Activated CD4-positive, alpha-beta T cell treated with anti-CD3 and anti-CD28 coated beads, Interleukin-2, amount 50 U/mL, for 48 hours (primary cell): ENCODE results near the gene RPL10A.
A peak's percentile ranks its signal among the peaks of the same experiment; 100 is the strongest.

Source experiments
- DNase-seq, 2 experiments: peaks; one replicate each; pipeline ENCODE4 v3.0.0-alpha.2; 2020

RPL10A gene

DNA sequence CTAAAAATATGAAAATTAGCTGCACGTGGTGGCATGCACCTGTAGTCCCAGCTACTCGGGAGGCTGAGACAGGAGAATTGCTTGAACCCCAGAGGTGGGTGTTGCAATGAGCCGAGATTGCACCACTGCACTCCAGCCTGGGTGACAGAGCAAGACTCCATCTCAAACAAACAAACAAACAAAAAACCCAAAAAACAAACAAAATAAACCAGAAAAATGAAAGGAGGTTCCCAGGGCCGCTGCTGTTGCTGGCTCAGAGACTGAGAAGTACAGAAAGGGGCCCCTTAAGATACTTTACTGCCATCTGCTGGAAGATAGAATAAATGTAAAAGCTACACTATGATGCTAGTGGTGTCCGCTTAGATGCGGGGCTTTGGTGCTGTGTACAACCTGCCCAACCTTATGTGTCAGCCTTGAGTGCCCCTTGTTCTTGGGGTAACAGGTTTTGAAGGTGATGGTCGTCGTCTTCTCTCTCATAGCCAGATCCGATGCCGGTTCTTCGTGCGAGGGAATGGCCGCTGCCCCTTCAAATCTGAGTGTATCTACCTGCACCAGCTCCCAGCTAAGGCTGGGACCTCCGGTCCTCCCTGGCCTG, 18.8 kb upstream of the RPL10A start:
- peak; percentile 20 to 38 for DNase-seq

DNA sequence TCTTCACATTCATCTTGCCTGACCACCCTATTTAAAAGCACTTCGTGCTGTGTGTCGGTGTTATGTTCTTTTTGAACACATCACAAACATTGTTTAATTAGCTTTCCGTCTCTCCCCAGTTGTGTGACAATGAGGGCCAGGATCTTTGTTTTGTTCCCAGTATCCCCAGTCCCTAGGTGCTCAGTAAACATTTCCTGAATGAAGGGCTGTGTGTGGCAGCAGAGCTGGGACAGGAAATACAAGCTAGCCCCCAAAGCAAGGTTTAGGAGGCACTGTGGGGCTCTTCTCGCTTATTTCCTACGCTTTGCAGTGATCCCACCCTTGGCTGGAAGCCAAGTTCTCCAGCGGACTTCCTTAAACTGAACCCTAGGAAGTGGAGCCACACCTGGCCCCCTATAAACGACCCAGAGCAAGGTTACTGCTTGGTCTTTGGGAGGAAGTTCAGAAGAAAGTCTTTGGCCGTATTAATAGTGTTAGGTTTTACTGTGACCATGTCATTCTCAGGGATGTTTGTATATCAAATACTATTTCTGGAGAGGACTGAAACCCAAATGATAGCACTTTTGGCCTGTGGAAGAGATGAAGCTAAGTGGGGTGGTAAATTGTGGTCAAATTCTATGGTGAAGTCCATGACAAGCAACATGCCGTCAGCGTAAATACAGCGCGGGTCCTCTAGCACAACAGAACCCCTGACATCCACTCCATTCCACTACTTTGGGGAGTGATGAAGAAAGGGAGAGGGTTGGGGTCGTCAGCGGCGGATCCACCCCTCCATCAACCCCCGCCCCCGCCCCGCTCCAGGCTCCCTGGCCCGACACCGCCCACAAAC, 16.6 kb upstream of the RPL10A start:
- peak in 1 of 2 experiments; percentile 6 for DNase-seq

DNA sequence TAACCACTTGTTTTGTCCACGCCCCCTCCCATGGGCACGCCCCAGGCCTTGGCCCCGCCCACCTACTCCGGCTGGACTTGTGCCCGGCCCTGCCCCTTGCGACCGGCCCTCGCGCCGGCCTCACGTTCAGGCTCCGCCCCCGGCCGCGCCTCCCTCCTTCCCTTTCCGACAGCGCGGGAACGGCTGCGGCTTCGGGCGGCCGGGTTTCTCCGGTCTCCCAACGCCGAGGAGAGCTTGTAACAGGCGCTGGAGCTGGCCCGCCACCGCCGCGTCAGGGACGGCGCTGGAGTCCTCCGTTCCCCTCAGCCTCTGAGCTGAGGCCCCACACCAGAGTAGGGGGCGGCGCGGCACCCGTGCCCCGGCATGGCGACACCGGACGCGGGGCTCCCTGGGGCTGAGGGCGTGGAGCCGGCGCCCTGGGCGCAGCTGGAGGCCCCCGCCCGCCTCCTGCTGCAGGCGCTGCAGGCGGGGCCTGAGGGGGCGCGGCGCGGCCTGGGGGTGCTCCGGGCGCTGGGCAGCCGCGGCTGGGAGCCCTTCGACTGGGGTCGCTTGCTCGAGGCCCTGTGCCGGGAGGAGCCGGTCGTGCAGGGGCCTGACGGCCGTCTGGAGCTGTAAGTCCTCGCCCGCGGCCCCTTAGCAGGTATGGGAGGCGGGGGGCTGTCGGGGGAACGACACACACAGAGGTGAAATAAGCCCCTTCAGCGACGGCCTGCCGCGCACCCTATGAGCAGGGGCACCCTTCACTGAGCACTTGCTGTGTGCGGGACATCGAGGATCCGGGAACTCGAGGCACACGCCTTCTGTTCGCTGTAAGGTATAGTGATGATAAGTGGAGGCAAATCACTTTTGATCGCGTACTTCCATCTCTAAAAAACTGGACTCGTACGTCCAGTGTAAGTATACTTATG, 15.8 kb upstream of the RPL10A start, which contains the start of gene FANCE:
Gene FANCE, plus strand, starts transcription at position 156 of the 908 bp plus-strand sequence. Its CDS starts 208 bp downstream, at position 364.
- DNase-seq: peak; percentile 99

DNA sequence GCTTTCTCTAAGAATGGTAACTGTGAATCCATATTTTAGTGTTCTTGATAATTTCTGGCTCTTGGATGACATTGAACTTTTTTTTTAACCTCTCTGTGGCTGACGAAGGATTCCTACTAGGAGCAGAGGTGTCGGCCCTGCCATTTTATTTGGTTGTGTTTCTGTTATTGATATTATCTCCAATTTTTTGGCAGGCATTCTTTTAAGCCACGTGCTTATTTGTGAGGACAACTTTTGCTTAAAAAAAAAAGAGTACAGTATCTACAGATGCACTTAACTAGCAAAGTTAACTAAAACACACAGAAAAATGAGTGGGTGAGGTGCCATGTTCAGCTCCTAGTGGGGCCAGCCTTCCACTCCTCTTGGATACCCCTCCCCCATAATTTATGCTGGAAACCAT, 15.0 kb upstream of the RPL10A start:
- DNase-seq: no peak

DNA sequence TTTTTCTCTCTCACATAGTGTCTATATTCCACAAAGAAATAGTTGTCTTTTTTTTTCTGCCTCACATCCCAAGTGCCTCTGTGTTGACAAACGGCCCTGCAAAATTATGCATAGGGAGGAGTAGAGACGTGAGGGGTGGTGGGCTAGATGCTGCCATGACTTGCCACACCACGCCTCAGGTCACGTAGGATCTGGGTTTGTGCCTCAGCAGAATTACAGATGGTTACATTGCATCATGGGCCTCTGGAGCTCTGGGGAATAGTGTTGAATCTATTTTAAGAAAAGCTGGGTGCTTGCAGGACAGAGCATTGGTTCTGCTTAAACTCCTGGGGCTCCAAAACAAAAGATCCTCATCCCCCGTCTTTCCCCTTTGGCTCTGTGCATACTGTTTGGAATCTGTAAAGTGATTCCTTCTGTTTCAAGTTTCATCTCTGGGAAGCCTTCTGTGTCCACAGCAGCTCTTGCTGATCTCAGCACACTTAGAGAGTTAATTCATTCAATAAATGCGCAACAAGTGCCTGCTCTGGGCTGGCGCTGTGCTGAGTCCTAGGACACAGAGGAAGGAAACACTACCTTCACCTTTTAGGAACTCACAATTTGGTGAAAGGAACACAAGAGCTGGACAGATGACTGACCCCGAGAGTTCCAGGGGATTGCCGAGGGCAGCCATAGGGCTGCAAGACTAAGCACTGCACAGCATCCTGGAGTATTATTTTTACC, 13.7 kb upstream of the RPL10A start:
- no peak for DNase-seq

DNA sequence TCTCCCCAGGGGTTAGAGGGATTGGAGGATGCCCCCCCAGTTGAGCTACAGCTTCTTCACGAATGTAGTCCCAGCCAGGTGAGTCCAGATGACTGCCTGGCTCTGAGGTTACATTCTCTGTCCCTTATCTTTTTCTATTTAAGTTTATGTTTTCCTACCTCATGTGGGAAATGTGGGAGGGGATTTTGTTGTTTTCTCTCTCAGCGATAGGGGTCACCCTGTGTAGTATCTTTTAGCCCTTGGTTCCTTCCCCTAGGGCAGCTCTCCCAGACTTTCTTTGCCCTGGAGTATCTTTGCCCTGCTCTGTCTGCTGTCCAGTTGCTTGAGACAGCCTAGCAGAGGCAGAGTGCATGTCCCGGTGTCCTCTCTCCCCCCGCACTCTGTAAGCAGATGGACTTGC, 10.3 kb upstream of the RPL10A start:
- DNase-seq: no peak

DNA sequence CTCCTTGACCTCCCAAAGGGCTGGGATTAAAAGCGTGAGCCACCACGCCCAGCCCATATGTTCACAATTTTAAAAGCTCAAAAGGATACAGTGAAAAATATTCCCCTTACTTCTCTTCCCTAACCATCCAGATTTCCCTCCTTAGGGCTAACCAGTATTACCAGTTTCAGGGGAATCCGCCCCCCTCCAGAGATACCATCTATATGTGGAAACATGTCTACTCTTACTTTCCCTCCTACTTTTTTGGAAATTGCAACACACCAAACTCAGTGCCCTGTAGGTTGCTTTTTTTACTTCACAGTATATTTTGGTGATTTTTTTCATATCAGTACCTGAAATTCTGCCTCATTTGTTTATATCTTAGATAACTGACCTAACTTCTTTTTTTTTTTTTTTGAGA, 6.9 kb upstream of the RPL10A start:
- DNase-seq: no peak

DNA sequence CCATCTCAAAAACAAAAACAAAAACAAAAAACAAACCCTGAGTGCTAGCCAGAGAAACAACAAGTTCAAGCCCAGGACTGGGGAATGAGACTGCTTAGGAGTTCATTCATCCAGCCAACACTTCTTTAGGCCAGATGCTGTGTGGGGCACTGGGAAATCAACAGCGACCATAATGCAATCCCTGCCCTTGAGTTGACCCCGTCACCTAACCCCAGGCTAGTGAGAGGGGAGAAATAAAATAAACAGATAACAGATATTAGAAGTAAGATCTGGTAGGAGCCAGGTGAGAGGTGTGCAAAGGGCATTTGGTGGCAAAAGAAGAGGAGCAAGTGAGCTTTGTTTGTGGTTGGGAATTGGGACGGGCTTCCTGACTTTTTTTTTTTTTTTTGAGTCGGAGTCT, 4.9 kb upstream of the RPL10A start:
- no peak for DNase-seq

DNA sequence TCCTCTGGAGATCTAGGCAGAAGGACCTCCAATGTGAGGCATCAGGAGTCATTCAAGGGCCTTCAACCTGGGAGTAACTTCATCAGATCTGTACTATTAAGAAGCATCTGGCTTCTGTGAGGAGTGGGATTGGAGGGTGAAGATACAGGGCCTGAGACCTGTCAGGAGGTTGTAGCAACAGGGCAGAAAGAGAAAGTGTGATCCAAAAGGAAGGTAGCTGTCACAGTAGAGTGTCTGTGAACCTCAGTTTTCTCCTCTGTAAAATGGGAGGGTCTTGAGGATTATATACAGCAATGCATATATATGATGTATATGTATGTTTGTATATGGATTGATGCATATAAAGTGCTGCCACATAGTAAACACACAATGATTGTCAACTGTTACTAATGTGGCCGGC, 2.6 kb upstream of the RPL10A start:
- DNase-seq: no peak

DNA sequence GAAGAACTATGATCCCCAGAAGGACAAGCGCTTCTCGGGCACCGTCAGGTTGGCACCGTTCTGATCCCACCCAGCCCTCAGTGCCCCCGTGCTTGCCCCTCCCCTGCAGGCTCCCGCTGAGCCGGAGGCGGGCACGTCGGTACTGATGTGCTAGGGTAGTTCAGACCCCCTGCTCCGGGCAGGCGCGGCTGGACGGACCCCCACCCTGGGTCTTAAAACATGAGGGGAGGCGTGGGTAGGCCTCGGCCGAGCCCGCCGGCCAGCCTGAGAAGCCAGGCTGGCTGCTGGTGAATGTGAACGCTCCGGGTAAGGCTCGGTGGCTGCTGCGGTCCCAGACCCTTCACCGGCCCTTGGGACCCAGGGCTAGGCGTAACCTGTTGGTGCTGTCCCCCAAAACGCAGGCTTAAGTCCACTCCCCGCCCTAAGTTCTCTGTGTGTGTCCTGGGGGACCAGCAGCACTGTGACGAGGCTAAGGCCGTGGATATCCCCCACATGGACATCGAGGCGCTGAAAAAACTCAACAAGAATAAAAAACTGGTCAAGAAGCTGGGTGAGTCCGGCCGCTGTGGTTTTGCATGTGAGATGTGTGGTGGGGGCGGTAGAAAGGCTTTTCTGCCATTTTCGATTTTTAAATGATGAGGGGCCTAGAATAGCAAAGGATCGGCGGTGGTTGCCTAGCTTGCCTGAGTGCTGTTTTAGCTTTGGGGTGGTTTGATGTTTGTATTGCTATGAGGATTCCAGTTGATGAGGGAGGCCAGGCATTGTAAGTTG, 964 bp downstream of the RPL10A start:
- DNase-seq: peak in 1 of 2 experiments; percentile 44

DNA sequence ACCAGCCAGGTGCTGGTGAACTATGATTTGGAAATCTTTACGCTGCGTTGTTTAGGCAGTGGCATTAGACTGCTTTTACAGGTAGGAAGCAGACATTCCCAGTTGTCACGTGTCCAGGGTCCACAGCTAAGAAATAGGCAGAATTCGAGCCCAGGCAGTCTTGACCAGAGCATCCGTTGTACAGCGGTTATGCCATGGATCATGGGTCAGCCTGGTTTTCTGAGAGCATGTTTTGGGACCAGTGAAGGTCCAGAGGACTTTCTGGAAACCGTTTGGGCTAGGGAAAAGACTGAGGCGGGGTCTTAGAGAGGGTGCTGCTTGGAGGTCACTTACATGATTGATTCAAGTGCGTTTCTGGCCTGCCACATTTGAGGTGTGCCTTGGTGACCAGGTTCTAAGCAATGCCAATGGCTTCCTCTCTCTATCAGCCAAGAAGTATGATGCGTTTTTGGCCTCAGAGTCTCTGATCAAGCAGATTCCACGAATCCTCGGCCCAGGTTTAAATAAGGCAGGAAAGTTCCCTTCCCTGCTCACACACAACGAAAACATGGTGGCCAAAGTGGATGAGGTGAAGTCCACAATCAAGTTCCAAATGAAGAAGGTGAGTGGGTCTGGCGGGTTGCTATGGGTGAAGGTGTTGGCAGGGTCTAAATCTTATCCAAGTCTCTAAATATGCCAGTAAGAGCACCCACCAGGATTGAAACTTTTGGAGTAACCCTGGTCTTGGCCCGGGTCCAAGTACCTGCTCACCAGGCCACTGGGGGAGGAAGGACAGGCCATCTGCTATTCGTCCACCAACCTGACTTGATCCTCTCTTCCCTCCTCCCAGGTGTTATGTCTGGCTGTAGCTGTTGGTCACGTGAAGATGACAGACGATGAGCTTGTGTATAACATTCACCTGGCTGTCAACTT, 1.8 kb downstream of the RPL10A start:
- peak in 1 of 2 experiments; percentile 40 for DNase-seq

DNA sequence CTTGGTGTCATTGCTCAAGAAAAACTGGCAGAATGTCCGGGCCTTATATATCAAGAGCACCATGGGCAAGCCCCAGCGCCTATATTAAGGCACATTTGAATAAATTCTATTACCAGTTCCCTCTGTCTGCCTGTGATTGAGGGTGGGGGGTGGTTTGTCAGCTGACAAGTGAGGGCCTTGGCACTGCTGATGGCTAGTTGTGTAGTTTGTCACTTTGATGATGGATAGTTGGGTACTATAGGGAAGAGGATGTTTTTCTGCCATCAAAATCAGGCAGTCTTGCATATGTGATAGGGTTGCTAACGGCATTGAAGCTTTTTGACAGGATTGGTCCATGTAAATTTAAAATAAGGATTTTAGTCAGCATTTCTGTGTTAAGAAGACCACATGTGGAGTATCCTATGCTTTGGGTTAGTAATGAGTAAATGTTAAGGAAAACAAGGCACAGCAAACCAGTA, 2.5 kb downstream of the RPL10A start:
- no peak for DNase-seq

DNA sequence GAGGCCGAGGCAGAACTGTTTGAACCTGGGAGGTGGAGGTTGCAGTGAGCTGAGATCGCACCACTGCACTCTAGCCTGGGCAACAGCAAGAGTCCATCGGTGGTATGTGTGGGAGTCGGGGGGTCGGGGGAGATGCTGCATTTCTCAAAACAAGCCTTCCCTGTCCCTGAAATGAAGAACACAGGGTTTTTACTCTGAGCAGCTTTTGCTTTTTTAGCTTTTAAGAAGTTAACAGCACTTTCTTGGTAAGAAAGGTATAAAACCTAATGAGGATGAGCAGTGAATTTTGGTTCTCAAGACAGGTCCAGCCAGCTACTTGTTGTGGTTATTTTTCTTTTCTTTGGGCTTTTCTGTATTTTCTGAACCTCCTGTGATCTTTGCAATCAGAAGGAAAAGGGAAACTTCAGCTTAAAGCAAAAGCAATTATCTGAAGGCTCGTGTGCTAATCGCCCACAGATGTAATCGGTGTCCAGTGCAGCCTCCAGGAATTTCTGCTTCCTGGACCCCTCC, 3.7 kb downstream of the RPL10A start:
- DNase-seq: peak in 1 of 2 experiments; percentile 13

DNA sequence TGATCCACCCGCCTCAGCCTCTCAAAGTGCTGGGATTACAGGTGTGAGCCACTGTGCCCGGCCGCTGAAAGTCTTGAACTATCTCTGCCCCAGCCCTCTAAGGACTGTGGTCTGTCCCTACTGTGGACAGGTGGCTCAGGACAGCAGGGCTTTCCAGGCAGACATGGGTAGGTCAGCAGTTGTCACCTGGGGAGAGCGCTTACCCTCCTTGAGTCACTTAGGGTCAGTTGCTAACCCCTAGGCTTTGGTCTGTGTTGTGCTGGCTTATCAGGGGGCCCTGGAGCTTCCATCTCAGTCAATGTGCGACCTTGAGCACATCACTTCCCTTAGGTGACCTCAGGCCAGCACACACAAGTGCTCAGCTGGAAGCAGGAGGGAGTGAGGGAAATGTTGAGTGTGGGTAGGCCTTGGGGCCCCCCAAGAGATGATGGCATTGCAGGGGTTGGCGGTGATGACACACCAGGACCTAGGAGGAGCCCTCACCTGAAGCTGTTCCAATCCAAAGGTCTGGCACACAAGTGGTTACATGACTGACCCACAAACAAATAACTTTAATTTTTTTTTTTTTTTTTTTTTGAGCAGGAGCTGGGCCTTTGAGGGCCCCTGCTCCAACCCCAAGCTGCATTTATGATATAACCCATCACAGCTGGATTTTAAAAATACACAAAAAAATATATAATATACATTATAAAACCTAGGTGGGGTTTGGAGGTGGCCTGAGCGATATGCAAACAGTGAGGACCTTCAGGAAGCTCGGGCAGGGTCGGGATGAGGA, 5.1 kb downstream of the RPL10A start:
- DNase-seq: peak; percentile 32 to 34

DNA sequence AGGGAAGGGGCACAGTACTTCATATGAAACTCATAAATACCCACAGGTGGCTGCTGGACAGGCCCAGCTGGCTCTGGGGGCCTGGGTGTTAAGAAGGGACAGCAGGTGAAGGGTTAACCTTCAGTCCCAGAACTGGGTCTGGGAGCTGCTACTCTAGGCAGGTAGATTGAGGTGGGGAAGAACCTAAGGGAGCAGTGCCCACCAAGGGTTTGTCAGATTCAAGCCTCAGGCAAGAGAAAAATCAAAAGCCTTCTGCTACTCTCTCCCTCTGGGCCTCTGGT, 5.6 kb downstream of the RPL10A start:
- DNase-seq: no peak

DNA sequence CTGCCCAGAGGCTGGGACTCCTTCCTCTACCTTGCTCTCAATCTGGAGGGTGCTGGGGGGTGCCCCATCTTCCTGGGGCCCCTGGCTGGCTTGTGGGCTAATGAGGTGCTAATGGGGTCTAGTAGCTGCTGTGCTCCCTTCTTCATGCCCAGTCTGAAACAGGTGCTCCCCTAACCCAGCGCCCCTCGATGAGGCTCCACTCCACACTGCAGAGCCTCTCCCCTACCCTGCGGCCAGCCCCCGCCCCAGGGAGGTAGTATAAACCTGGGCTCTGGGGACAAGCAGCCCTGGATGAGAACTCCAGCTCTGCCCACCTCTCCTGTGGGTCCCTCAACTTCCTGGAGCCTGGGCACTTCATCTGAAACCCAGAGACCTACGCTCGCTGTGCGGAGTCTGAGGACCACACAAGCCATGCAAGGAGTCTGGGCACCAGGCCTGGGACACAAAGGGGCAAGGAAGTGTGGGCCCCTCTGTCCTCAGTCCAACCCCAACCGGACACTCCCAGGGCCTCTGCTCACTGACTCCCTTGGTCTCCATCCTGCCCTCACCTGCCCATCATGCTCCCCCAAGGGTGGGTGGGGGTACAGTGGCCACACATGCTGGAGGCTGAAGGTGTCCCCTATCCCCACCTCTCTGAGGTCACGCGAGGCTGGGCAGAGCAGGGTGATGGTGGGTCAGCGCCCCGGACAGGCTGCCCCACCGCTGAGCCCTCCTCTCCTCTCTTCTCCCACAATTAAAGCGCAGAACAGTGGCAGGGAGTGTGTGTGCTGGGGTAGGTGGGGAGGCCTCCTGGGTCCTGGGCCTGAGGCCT, 6.1 kb downstream of the RPL10A start:
- peak in 1 of 2 experiments; percentile 38 for DNase-seq

DNA sequence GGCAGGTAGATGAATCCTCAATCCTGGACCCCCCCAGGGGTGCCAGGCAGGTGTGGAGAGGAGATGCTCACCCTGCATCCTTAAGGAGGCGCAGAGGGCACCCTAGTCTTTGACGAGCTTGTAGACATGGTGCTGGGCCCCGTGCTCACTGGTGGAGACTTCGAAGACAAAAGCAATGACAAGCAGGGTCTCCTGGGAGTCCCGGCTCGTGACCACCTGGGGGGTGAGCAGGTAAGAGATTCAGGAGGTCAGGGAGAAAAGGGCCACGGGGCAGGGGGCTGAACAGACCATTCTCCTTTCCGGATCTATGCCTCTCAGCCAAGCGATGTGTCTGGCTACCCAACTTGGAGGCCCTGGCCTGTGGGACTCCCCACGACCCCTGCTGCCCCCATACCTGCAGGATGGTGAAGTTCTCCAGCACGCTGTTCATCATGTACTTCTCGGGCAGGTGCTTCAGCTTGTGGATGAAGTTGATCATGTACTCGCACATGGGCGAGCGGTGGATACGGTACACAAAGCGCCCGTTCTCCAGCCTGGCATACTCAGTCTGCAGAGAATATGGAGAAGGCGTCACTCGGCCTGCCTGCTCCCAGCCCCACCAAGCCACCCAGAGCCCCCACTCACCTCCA, 6.9 kb downstream of the RPL10A start:
- no peak for DNase-seq

DNA sequence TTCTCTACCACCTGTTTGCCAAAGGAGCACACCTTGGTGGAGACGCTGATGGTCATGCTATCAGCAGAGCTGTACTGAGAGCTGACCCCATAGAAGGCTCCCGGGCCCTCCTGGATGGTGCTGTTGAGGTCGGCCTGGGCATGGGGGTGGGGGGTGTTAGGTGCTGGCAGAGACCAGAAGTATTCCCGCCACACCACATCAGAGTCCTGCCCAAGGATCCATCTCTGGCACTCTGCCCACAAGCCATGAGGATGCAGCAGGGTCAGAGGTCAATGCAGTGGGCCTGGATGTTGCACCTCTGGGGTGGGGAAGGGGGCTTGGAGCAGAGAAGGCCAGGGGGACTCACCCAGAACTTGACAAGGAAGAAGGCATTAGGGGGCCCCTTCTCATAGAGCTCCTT, 7.4 kb downstream of the RPL10A start:
- DNase-seq: no peak
